ENCODE measurements around the gene PRUNE2.
"Not testable (repeated sequence)": the region's sequence is repeated elsewhere in the genome, so short reads cannot be mapped to it uniquely, and the experiment has no call there.

PRUNE2 gene

GRCh38 chr9:76905791-76906646, at the start of gene PRUNE2:
Gene PRUNE2 (minus strand): TSS chr9:76906114. CDS start chr9:76905963, 151 bp downstream.
- peak; percentile 49 for DNase-seq

GRCh38 chr9:76955406-76955805, 49.5 kb upstream of the PRUNE2 start:
- DNase-seq, result not testable (repeated sequence)

- no peak for DNase-seq
Observed at GRCh38 chr9:76949865-76950264, 44.0 kb upstream of the PRUNE2 start.

- no peak for DNase-seq
Observed at GRCh38 chr9:76944011-76944410, 38.1 kb upstream of the PRUNE2 start.

- DNase-seq, result no peak
Observed at GRCh38 chr9:76943054-76943453, 37.1 kb upstream of the PRUNE2 start.

- no peak for DNase-seq
Observed at GRCh38 chr9:76932757-76933156, 26.8 kb upstream of the PRUNE2 start.

- no peak for DNase-seq
Observed at GRCh38 chr9:76932265-76932664, 26.4 kb upstream of the PRUNE2 start.

- no peak for DNase-seq
Observed at GRCh38 chr9:76927540-76928240, 21.8 kb upstream of the PRUNE2 start.

- no peak for DNase-seq
Observed at GRCh38 chr9:76926846-76927245, 20.9 kb upstream of the PRUNE2 start.

GRCh38 chr9:76926324-76926741, 20.4 kb upstream of the PRUNE2 start:
- DNase-seq, result no peak

GRCh38 chr9:76921165-76921564, 15.3 kb upstream of the PRUNE2 start:
- DNase-seq, result no peak

- no peak for DNase-seq
Observed at GRCh38 chr9:76917299-76917698, 11.4 kb upstream of the PRUNE2 start.

- no peak for DNase-seq
Observed at GRCh38 chr9:76916231-76916630, 10.3 kb upstream of the PRUNE2 start.

GRCh38 chr9:76913467-76913866, 7.6 kb upstream of the PRUNE2 start:
- DNase-seq, result no peak

GRCh38 chr9:76912636-76913275, 6.8 kb upstream of the PRUNE2 start:
- no peak for DNase-seq

GRCh38 chr9:76911971-76912370, 6.1 kb upstream of the PRUNE2 start:
- no peak for DNase-seq

GRCh38 chr9:76910861-76911260, 4.9 kb upstream of the PRUNE2 start:
- DNase-seq, result no peak

GRCh38 chr9:76906647-76906975, 697 bp upstream of the PRUNE2 start:
- no peak for DNase-seq

GRCh38 chr9:76904661-76905457, 1.1 kb downstream of the PRUNE2 start:
- no peak for DNase-seq

GRCh38 chr9:76902395-76902794, 3.5 kb downstream of the PRUNE2 start:
- no peak for DNase-seq

GRCh38 chr9:76901801-76902200, 4.1 kb downstream of the PRUNE2 start:
- no peak for DNase-seq

- no peak for DNase-seq
Observed at GRCh38 chr9:76900884-76901440, 5.0 kb downstream of the PRUNE2 start.

GRCh38 chr9:76898786-76899185, 7.1 kb downstream of the PRUNE2 start:
- DNase-seq, result no peak
